ENCODE data around the gene MRPL42. TPM values are rescaled to one million over a fixed set of nuclear protein-coding genes. Genes with fewer than 3 reads are reported as not detected.

Gene MRPL42
- total and polyA plus RNA-seq, 2 experiments from 2014 or later: 195 to 269 TPM

GRCh38 chr12:93519859-93520258 lies 52.5 kb downstream of the MRPL42 start (continued):
- TF ChIP-seq ZNF462 (CRISPR knock-in tag; IDR thresholded peaks at IDR 0.05) (no peak), ZNF331 (CRISPR knock-in tag; IDR thresholded peaks at IDR 0.05; ENCODE audit: low read depth) (no peak)

GRCh38 chr12:93520454-93520853 lies 53.1 kb downstream of the MRPL42 start:
- no peaks in the 10 kb centered on the region for H3K36me3 Mint-ChIP-seq (ENCODE audit: low read depth)
- peaks cover 10% of the 10 kb centered on the region; the same call in 2 of the 3 replicates for H3K4me1 Mint-ChIP-seq
- DNase-seq (ENCODE audit: low spot score) (no peak), ATAC-seq (no peak)
- H3K4me3 Mint-ChIP-seq: no peak overlapping the region
- no peaks in the 10 kb centered on the region for H4K20me1 ChIP-seq (replicated peaks; ENCODE audit: insufficient read depth)
- no peak overlapping the region for H3K27ac Mint-ChIP-seq
- peaks cover under 1% of the 10 kb centered on the region; the same call in 1 of the 2 replicates for H3K4me1 ChIP-seq (ENCODE audit: insufficient read depth)
- no peaks in the 10 kb centered on the region for H3K27me3 ChIP-seq (ENCODE audit: insufficient read depth)
- no peak overlapping the region for H3K4me3 ChIP-seq
- TF ChIP-seq ETS1 (IDR thresholded peaks at IDR 0.05) (no peak), JUNB (IDR thresholded peaks at IDR 0.05; ENCODE audit: unreplicated experiment) (no peak), STAT1 (IDR thresholded peaks at IDR 0.05; ENCODE audit: unreplicated experiment) (no peak), NANOG (IDR thresholded peaks at IDR 0.05; ENCODE audit: borderline replicate concordance) (no peak), ZNF331 (CRISPR knock-in tag; IDR thresholded peaks at IDR 0.05; ENCODE audit: low read depth) (no peak), POLR2AphosphoS5 (IDR thresholded peaks at IDR 0.05; ENCODE audit: low read depth) (no peak), EZH2 (IDR thresholded peaks at IDR 0.05; ENCODE audit: low read depth, unreplicated experiment) (no peak), EZH2phosphoT487 (IDR thresholded peaks at IDR 0.05; ENCODE audit: unreplicated experiment) (no peak)
- peaks cover 1% of the 10 kb centered on the region for H3K27me3 Mint-ChIP-seq (ENCODE audit: insufficient read depth, low read depth, poor library complexity)
- no peaks in the 10 kb centered on the region for H3K9me2 ChIP-seq (ENCODE audit: insufficient read depth)
- no peaks in the 10 kb centered on the region for H3F3A ChIP-seq (replicated peaks; ENCODE audit: low read depth)
- no peaks in the 10 kb centered on the region for H3K36me3 ChIP-seq (ENCODE audit: insufficient read depth)
- no peaks in the 10 kb centered on the region for H3K79me2 ChIP-seq (replicated peaks; ENCODE audit: insufficient read depth)
- H3K27ac ChIP-seq (ENCODE audit: low read depth): no peak overlapping the region
- H3K4me2 ChIP-seq: no peak overlapping the region
- H2AFZ ChIP-seq: no peak overlapping the region
- H3K9me3 Mint-ChIP-seq: no peaks in the 10 kb centered on the region

All from GM23338 (cell line).